Left lung (tissue), 10 donors: ENCODE data around the gene IGSF10. TPM values are rescaled to one million over a fixed set of nuclear protein-coding genes. Genes with fewer than 3 reads are reported as not detected.

Experiments
- ATAC-seq: fragments of 200-7000 bp; cut with Tn5 transposase; one replicate; pipeline ENCODE4 v1.9.1; 2020; ENCODE audit warnings: moderate library complexity
- DNase-seq, 4 donors: peaks; one replicate each; pipeline ENCODE4 v3.0.0-alpha.2; 2013 to 2020
- H3K27ac ChIP-seq, 2 donors: fragments of 200-600 bp; sonication (generic) in 1 of 2; one replicate each; pipeline versions ENCODE4 v1.5.0 to v1.8.0; 2020 to 2021
- H3K27me3 ChIP-seq, 2 donors: fragments of 200-600 bp; sonication (generic) in 1 of 2; one replicate each; pipeline versions ENCODE4 v1.5.0 to v1.8.0; 2020 to 2021
- H3K36me3 ChIP-seq, 2 donors: fragments of 200-600 bp; sonication (generic) in 1 of 2; one replicate each; pipeline versions ENCODE4 v1.5.0 to v1.8.0; 2020 to 2021
- H3K4me1 ChIP-seq, 2 donors: fragments of 200-600 bp; one replicate each; pipeline ENCODE4 v1.8.0; 2021
- H3K4me3 ChIP-seq, 2 donors: fragments of 200-600 bp; sonication (generic) in 1 of 2; one replicate each; pipeline versions ENCODE4 v1.5.0 to v1.8.0; 2020 to 2021; ENCODE audit warnings: mild to moderate bottlenecking in 1 of 2
- H3K9me3 ChIP-seq, 2 donors: fragments of 200-600 bp; sonication (generic) in 1 of 2; one replicate each; pipeline versions ENCODE4 v1.5.0 to v1.8.0; 2020 to 2021
- CTCF ChIP-seq, 2 donors: fragments of 200-600 bp; sonication (generic) in 1 of 2; IDR thresholded peaks; one replicate each; pipeline versions ENCODE4 v1.5.0 to v1.8.0; 2021; ENCODE audit warnings: antibody characterized with exemption in 2 of 2
- intact Hi-C, 2 donors: fragments of 100-400 bp; cut with DNase I; formaldehyde crosslinking; loops; one replicate each; pipeline versions ENCODE4 v1.11.2 to v1.14.2; 2022
- polyA plus RNA-seq, 6 donors: library from polyadenylated mRNA; unstranded; fragments of 120-200 nt; gene quantifications; one replicate each; pipeline ENCODE4 v1.2.1, GENCODE V29; 2013; ENCODE audit not compliant: insufficient read length in 6 of 6
- total RNA-seq, 2 donors: library from RNA; stranded (reverse); fragmentation: NEBNext Ultra II Directional; extraction: Animal tissue kit (Norgen Biotek cat#: 25700); gene quantifications; one replicate each; pipeline ENCODE4 v1.2.1, GENCODE V29; 2021
- donor health status: DM: no; HTN: yes; CAD: no.
- donor health status: DM: no; HTN: no; CAD: no.

Gene IGSF10
- total and polyA plus RNA-seq, 8 donors: 7.2 to 40.7 (median 29.4) TPM

DNA sequence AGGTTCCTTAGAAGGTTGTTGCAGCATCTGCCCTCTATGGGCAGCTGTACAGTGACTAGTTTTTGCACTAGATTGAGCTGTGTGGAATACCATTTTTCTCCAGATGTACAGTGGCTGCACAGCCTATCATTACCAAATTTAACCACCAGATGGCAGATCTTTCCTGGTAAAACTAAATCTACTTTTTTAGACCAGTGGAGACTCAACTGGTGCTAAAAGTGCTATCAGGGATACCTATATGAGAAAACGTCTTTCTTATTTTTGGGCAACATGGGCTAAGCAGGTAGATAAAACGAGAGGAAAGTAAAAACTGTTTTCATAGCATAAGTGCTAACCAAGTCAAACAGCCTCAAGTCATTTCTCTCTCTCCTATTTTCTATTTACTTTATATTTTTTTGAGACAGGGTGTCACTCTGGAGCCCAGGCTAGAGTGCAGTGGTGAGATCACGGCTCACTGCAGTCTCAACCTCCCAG, 21.2 kb downstream of the IGSF10 start:
- H3K4me3 ChIP-seq: no peak overlapping the region
- H3K9me3 ChIP-seq: no peaks in the 10 kb centered on the region
- DNase-seq (peak in 2 of 4 donors; percentile 59 to 75), ATAC-seq (peak; percentile 95)
- no peaks in the 10 kb centered on the region for H3K4me1 ChIP-seq
- peak; percentile 75 to 84 for TF ChIP-seq CTCF (IDR thresholded peaks at IDR 0.05)
- H3K27ac ChIP-seq: no peak overlapping the region
- H3K27me3 ChIP-seq: no peaks in the 10 kb centered on the region
- intact Hi-C loops: loop anchor here in 1 of 2 donors (10.0 kb wide), 2 partner anchors 215 to 405 kb away; no protein-coding TSS in a partner anchor
- H3K36me3 ChIP-seq: no peaks in the 10 kb centered on the region

- DNase-seq (no peak), ATAC-seq (no peak)
- Histone ChIP-seq H3K36me3 (no peaks in the 10 kb centered on the region), H3K27me3 (no peaks in the 10 kb centered on the region), H3K4me3 (no peak overlapping the region), H3K4me1 (no peaks in the 10 kb centered on the region), H3K27ac (no peak overlapping the region), H3K9me3 (no peaks in the 10 kb centered on the region)
- intact Hi-C loops: loop anchor here in 1 of 2 donors (10.0 kb wide), 1 partner anchor 407 kb away; no protein-coding TSS in a partner anchor
- no peak for TF ChIP-seq CTCF (IDR thresholded peaks at IDR 0.05)
These were observed 23.0 kb downstream of the IGSF10 start for GRCh38 chr3:151437906-151438305.

DNA sequence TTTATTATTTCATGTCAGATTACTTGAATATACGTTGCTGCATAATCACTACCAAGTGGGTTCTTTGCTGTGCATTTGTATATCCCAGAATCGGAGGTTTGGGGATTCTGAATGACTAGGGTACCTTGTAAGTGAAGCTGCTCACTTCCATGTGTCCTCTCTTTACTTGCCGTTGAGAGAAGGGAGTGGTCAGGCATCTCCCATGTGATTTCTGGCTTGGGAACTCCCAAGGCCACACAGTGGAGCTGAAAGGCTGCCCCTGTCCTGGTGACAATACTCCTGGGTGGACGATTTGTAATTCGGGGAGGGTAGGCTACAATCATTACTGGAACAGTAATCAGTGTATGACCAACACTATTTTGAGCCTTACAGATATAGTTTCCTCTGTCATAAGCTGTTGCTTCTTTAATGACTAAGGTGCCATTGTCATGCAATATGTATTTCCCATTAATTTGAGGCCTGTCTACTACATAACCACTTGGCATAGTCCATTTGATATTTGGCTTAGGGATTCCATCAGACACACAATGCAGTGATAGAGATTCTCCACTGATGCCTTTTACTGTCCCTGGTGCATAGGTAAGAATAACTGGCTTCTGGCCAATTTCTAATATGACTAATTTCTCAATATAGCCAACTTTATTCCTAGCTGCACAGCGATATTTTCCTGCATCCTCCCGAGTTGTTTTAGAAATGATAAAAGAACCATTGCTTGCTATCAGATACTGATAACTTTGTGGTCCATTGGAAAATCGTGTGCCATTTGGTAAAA, 24.0 kb downstream of the IGSF10 start:
- H3K4me3 ChIP-seq: no peak overlapping the region
- intact Hi-C loops: loop anchor here in 1 of 2 donors (10.0 kb wide), 1 partner anchor 408 kb away; no protein-coding TSS in a partner anchor
- H3K36me3 ChIP-seq: no peaks in the 10 kb centered on the region
- no peaks in the 10 kb centered on the region for H3K9me3 ChIP-seq
- no peaks in the 10 kb centered on the region for H3K27me3 ChIP-seq
- H3K27ac ChIP-seq: no peak overlapping the region
- no peaks in the 10 kb centered on the region for H3K4me1 ChIP-seq
- ATAC-seq (no peak), DNase-seq (no peak)
- TF ChIP-seq CTCF (IDR thresholded peaks at IDR 0.05): no peak

DNA sequence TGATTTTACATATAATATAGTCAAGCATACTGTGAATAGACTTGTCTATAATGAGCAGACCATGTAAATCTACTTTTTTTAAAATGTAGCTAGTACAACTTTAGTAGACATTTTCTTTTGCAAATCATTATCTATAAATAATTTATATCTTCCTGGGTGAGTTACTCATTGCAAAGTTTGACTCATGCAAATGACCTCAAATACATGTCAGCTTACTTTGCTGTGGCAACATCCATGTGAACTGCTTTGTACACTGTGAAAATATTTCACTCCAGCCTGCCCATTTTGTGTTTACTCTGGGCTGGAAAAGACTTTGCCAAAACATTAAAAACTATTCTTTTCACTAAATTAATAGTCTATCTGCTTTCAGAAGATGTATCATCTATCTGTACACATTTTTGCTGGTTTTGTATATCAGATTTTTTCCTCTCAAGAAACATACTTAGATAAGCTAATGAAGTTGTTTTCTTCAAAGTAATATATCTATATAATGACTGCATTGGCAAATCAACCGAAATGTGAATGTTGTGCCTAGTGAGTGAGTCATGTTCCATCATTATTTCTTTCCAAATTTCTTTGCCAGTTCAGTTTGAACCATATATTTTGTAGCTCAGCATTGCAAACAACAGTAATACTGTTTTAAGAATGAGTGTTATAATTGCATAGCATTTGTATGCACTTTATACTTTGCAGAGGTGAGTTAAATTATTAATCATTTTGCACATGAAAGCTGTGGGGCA, 26.5 kb downstream of the IGSF10 start:
- TF ChIP-seq CTCF (IDR thresholded peaks at IDR 0.05): no peak
- Histone ChIP-seq H3K27ac (no peak overlapping the region), H3K27me3 (no peaks in the 10 kb centered on the region), H3K4me1 (no peaks in the 10 kb centered on the region), H3K36me3 (no peaks in the 10 kb centered on the region), H3K9me3 (no peaks in the 10 kb centered on the region), H3K4me3 (no peak overlapping the region)
- DNase-seq: peak in 1 of 4 donors; percentile 9
- peak; percentile 77 for ATAC-seq
- intact Hi-C loops: loop anchor here in 1 of 2 donors (10.0 kb wide), 1 partner anchor 410 kb away; no protein-coding TSS in a partner anchor
